ENCODE measurements around the gene ETV5. TPM values are rescaled to one million over a fixed set of nuclear protein-coding genes. Genes with fewer than 3 reads are reported as not detected.

ETV5 gene
- total RNA-seq, 6 donors from 2014 or later = 15.7 to 95.8 (median 41.4) TPM

GRCh38 chr3:186092360-186093070 lies 16.4 kb downstream of the ETV5 start:
- Histone ChIP-seq H3K4me1 (peaks cover 12 to 57% (median 34%) of the 10 kb centered on the region in 4 donors), H3K9me3 (no peaks in the 10 kb centered on the region), H3K36me3 (peaks cover 0 to 2% (median 0%) of the 10 kb centered on the region in 4 donors), H3K27ac (peak overlapping the region in 1 of 4 donors; percentile 50), H3K27me3 (no peaks in the 10 kb centered on the region), H3K4me3 (no peak overlapping the region)
- TF ChIP-seq CTCF (IDR thresholded peaks at IDR 0.05) (no peak), POLR2A (IDR thresholded peaks at IDR 0.05) (no peak), EP300 (IDR thresholded peaks at IDR 0.05) (no peak), POLR2AphosphoS5 (IDR thresholded peaks at IDR 0.05) (no peak)
- 77 to 79% methylated on average over 10 of the region's 10 CpGs for WGBS, 2 donors
- no peak for ATAC-seq (ENCODE audit: low FRiP score in 2 of 2)
- no peak for DNase-seq

- TF ChIP-seq CTCF (IDR thresholded peaks at IDR 0.05) = no peak
- TF ChIP-seq POLR2AphosphoS5 (IDR thresholded peaks at IDR 0.05) = no peak
- no peak for TF ChIP-seq EP300 (IDR thresholded peaks at IDR 0.05)
- TF ChIP-seq POLR2A (IDR thresholded peaks at IDR 0.05) = no peak
- H3K36me3 ChIP-seq = peaks cover 0 to 2% (median 0%) of the 10 kb centered on the region in 4 donors
- 93 to 94% methylated on average over 1 to 2 of the region's 2 CpGs for WGBS, 2 donors
Observed at GRCh38 chr3:186090901-186091300, 18.0 kb downstream of the ETV5 start.

GRCh38 chr3:186088335-186088734 lies 20.6 kb downstream of the ETV5 start:
- peaks cover 0 to 19% (median 7%) of the 10 kb centered on the region in 4 donors for H3K4me1 ChIP-seq
- 85 to 87% methylated on average over 2 of the region's 2 CpGs for WGBS, 2 donors
- ATAC-seq (ENCODE audit: low FRiP score in 2 of 2) (no peak), DNase-seq (no peak)
- no peak overlapping the region for H3K27ac ChIP-seq
- TF ChIP-seq CTCF (IDR thresholded peaks at IDR 0.05) (no peak), POLR2AphosphoS5 (IDR thresholded peaks at IDR 0.05) (no peak), POLR2A (IDR thresholded peaks at IDR 0.05) (no peak), EP300 (IDR thresholded peaks at IDR 0.05) (no peak)
- H3K27me3 ChIP-seq = no peaks in the 10 kb centered on the region
- H3K4me3 ChIP-seq = no peak overlapping the region
- peaks cover 0 to 2% (median 0%) of the 10 kb centered on the region in 4 donors for H3K36me3 ChIP-seq
- H3K9me3 ChIP-seq = no peaks in the 10 kb centered on the region

More at GRCh38 chr3:186090901-186091300, 18.0 kb downstream of the ETV5 start:
- DNase-seq = no peak
- Histone ChIP-seq H3K4me1 (peaks cover 0 to 41% (median 18%) of the 10 kb centered on the region in 4 donors), H3K9me3 (no peaks in the 10 kb centered on the region), H3K27me3 (no peaks in the 10 kb centered on the region), H3K27ac (no peak overlapping the region), H3K4me3 (no peak overlapping the region)
- ATAC-seq (ENCODE audit: low FRiP score in 2 of 2) = no peak

GRCh38 chr3:186084264-186084663 lies 24.6 kb downstream of the ETV5 start:
- no peak overlapping the region for H3K27ac ChIP-seq
- H3K4me1 ChIP-seq = no peaks in the 10 kb centered on the region
- TF ChIP-seq CTCF (IDR thresholded peaks at IDR 0.05) = no peak
- TF ChIP-seq POLR2A (IDR thresholded peaks at IDR 0.05) = no peak
- no peak for TF ChIP-seq POLR2AphosphoS5 (IDR thresholded peaks at IDR 0.05)
- no peak for TF ChIP-seq EP300 (IDR thresholded peaks at IDR 0.05)
- no peaks in the 10 kb centered on the region for H3K9me3 ChIP-seq
- ATAC-seq (ENCODE audit: low FRiP score in 2 of 2) (no peak), DNase-seq (no peak)
- H3K36me3 ChIP-seq = peaks cover 0 to 8% (median 1%) of the 10 kb centered on the region in 4 donors
- H3K4me3 ChIP-seq = no peak overlapping the region
- no peaks in the 10 kb centered on the region for H3K27me3 ChIP-seq
- 81% methylated on average over 4 of the region's 4 CpGs for WGBS, 2 donors

- H3K36me3 ChIP-seq = peaks cover 0 to 9% (median 1%) of the 10 kb centered on the region in 4 donors
- ATAC-seq (ENCODE audit: low FRiP score in 2 of 2) (no peak), DNase-seq (no peak)
- H3K4me1 ChIP-seq = no peaks in the 10 kb centered on the region
- no peaks in the 10 kb centered on the region for H3K27me3 ChIP-seq
- H3K27ac ChIP-seq = no peak overlapping the region
- no peaks in the 10 kb centered on the region for H3K9me3 ChIP-seq
- TF ChIP-seq POLR2A (IDR thresholded peaks at IDR 0.05) (no peak), EP300 (IDR thresholded peaks at IDR 0.05) (no peak), POLR2AphosphoS5 (IDR thresholded peaks at IDR 0.05) (no peak), CTCF (IDR thresholded peaks at IDR 0.05) (no peak)
- H3K4me3 ChIP-seq = no peak overlapping the region
- WGBS, 2 donors = 85 to 92% methylated on average over 2 of the region's 2 CpGs
Observed at GRCh38 chr3:186083746-186084145, 25.1 kb downstream of the ETV5 start.
